HG03571 (cell line): ENCODE results near the gene LYRM4.

Experiments
- ATAC-seq: cut with Tn5 transposase; IDR thresholded peaks from one replicate; pipeline ENCODE4 v1.9.1; 2021; ENCODE audit not compliant: unreplicated experiment

LYRM4 gene

DNA sequence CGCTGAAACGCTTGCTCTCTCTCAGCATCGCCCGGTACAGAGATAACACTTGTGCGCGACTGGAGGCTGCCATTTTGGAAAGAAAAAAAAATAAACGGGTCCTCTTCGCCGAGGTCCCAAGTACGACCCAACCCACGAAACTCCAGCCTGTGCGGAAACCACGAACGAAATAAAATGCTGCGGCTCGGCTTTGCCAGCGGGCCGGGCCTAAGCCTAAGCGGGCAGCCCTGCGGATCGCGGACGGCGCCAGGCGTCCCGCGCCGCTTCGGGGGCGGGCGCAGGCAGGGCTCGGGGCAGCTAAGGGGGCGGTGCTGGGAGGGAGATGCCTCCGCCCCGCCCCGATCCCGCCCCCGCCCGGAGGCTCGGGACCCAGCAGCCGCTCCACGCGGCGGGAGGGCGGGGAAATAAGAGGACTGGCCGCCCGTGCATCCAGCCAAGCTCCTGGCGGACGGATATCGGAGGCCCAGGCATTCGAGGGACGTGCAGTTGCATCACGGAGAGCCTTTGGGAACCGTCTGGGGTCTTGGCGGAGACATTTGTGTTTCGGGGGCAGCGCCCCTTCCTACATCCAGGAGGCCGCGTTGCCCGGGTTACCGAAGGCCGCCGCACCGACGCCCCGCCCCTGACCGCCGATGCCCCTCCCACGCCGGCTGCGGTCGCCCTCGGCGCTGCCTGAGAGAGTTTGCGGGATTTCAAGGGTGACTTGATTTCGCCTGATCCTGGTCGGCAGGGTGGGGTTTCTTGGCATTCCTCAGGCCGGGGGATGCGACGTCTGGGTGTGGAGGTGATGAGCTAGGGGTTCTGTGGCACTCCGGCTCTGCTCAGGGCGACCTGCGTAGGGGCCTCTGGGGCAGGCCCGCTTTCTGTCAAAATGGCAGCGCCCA, at the start of gene LYRM4, which contains the start of gene FARS2:
TSS of gene LYRM4 (minus strand) at position 290 of the 884 bp plus-strand sequence. CDS start at position 73, 217 bp downstream.
TSS of gene FARS2 (plus strand) at position 853 of the 884 bp plus-strand sequence.
- peak; percentile 71 for ATAC-seq

GRCh38 chr6:5308066-5308465, 47.3 kb upstream of the LYRM4 start:
- ATAC-seq = no peak

GRCh38 chr6:5307058-5307457, 46.3 kb upstream of the LYRM4 start:
- ATAC-seq = no peak

DNA sequence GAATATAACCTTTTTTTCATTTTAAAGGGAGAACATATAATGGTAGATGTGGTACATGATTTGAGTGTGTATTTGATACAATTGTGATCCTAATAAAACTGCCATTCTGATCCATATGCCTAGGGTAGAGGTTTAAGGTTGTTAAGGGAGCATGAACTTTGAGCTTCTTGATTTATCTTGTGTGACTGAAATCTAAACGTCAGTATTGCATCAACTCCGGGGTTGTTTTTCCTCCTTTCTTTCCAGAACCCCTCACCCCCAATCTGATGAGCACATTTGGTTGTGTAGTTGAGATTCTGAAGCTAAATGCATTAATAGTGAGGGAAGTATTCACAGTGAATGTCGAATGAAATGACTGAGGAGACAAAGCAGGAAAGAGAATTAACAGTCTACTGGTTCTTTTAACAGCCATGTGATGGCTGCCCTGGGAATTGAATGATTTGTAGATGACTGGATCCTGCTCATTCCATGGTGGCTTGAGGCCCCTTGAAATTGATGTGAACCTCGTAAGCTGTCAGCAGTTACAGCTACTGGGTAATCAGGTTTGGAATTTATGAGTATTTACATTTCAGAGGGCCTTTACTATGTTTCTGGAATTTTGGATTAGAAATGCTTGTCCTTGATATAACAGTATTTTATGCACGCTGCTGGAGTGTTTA, 45.3 kb upstream of the LYRM4 start:
- ATAC-seq = no peak

DNA sequence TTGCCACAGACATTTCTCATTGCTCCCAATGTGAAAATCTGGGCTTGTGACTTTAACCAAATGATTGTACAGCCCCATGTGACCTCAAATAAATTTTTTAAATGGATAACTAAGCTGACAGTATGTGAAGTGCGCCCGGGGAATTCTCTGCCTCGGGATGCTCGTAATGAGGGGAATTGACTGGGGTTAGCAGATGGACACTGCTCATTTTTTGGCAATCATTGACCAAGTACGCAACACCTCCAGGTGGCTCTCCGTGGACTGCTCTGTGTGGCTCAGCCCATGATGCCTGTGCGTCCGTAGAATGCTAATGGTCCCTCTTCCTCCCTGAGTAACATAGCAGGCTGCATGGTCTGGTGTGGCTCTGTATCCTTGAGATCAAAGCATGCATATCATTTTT, 42.9 kb upstream of the LYRM4 start:
- no peak for ATAC-seq

- ATAC-seq = peak; percentile 64
These were observed 42.4 kb upstream of the LYRM4 start for GRCh38 chr6:5302995-5303622.

- peak; percentile 90 for ATAC-seq
These were observed 41.6 kb upstream of the LYRM4 start for GRCh38 chr6:5302220-5302946.

DNA sequence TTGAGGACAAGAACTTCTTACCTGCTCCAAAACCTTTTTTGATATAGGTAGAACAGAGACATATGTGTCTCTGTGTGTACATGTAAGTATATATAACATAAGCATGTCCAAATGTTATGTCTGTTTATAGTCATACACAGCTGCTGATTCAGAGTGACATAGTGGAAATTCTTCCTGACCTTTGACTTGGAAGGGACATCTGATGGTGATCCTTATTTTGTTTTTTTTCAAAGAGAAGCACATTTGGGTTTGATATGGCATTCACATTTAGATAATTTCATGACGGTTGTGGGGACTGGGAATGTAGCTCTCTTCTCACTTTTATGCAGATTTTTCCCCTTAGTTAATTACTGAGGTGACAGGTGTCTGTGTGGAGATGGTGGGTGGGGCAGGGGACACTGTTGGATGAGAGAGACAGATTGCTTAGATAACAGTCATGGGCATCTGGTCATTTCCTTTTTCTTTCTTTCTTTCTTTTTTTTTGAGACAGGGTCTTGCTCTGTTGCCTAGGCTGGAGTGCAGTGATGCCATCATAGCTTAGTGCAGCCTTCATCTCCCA, 39.5 kb upstream of the LYRM4 start:
- ATAC-seq = no peak

DNA sequence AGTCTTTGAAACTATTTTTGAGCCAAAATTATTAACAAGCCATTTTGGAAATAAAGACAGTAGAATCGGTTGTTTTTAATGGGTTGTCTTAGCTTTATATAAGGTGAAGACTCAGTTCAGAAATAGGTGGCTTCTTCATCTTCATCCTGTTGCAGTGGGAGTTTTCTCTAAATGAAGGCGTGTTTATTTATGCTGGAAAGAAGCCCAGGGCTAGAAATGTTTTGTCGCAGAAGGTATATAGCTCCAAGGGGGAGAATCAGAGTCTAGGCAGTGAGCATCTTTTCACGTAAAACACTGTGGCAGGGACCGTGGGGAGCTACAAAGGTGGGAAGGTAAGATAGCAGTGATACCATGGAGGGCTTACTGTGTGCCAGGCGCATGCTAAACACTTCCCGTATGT, 34.9 kb upstream of the LYRM4 start:
- no peak for ATAC-seq

- no peak for ATAC-seq
These were observed 33.9 kb upstream of the LYRM4 start for GRCh38 chr6:5294392-5295211.

DNA sequence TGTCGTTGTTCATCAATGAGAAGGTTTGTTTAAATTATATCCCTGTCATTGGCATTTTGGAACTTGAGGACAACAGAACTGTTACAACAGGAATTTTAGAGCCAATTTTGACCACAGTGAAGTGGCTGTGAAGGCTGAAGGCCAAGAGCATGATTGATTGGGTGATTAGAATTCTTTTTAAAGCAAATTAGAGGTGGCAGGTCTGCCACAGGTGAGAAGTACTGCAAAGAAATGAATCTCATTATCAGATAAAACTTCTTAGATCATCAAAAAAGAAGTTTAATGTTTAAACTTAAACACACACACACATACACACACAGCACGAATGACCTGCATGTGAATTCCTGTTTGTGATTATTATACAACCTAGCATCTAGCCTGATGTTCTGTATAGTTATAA, 32.9 kb upstream of the LYRM4 start:
- no peak for ATAC-seq

GRCh38 chr6:5292154-5292553, 31.4 kb upstream of the LYRM4 start:
- no peak for ATAC-seq

- no peak for ATAC-seq
These were observed 29.8 kb upstream of the LYRM4 start for GRCh38 chr6:5290500-5290899.

DNA sequence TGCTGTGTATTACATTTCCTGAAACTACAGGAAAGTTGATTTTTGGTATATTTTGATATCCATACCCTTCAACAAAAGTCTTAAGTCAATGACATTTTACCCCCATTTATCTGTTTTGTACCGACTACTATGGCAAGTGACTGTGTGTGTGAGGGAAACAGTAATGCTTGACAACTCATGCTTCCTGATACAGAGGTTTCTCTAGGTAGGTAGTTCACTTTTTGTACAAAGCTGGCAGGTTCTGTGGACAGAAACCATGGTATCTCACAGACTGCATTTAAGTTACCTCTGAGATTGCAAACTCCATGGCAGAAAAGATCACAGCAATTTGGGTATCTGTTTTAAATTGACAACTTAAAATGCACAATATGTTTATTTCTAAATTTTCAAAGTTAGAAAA, 29.3 kb upstream of the LYRM4 start:
- no peak for ATAC-seq

GRCh38 chr6:5287966-5288297, 27.2 kb upstream of the LYRM4 start:
- ATAC-seq = no peak

- ATAC-seq = no peak
These were observed 26.6 kb upstream of the LYRM4 start for GRCh38 chr6:5287205-5287965.

DNA sequence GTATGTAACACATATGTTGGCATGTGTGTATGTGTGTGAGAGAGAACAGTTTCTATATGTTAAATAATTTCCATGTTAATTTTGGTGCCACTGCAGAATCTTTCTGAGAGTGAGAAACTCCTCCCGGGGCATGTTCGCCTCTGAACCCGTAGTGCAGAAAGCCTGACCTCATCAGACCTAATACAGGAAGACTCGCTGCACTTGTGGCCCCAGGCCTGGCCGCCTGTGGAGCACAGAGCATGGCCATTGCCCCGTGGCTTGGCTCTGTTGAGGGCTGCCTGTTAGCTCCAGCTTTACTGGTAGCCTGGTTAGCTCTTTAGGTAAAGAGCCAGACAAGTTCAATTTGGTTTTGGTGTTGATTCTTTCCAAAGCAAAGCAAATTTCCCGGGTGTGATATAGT, 26.0 kb upstream of the LYRM4 start:
- no peak for ATAC-seq

DNA sequence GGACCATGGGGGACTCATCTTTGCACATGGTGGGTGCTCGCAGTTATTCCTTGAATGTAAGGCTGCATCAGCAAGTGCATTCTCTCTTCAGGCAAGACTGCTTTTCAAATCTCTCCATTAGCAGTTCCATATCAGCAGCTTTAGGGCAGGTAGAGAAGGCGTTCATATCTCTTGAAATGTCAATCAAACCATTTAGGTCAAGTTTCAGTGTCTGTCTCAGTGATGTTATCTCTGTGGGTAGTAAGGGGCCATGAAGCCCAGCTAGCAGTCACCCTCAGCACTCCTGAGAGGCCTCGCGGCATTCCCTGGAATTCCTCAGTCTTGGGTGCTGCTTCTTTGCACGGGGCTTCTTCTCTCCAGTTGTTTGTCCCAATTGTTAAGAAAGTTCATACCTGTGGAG, 24.8 kb upstream of the LYRM4 start:
- ATAC-seq = no peak

DNA sequence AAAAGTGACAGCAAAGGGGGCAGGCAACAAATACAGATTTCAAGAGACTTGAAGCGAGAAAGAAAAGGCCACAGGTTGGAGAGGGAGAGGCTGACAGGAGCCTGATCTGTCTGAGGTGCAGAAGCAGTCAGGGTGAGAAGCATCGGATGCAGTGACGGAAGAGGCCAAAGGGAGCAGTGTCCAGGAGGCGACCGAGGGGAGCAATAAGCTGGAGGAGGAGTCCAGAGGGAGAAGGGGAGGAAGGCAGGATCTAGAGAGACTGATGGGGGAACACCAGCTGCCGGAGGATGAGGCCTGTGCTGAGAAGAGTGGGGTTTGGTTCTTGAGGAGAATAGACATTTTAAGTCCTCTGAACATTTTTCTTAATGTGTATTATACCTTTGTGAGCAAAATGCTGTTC, 24.3 kb upstream of the LYRM4 start:
- ATAC-seq = no peak
